ENCODE results near the gene SLC25A48. TPM values are rescaled to one million over a fixed set of nuclear protein-coding genes. Genes with fewer than 3 reads are reported as not detected.

SLC25A48 gene
- total RNA-seq, 2 experiments from 2014 or later: not detected

Other genes starting within 250 kb of the SLC25A48 start
- gene IL9, start 61.2 kb downstream of the SLC25A48 start, total RNA-seq: 1 to 10 TPM; 9.6 to 9.9 TPM
- not detected for gene LECT2, start 120.3 kb downstream of the SLC25A48 start, total RNA-seq
- gene TGFBI, start 194.3 kb downstream of the SLC25A48 start, total RNA-seq: under 1 TPM in 1 of 2 experiments, not detected in 1; 0.23 TPM